Measurements from ENCODE around the gene RSPH9.

- TF ChIP-seq CTCF (IDR thresholded peaks at IDR 0.05), result no peak
- no peak for TF ChIP-seq POLR2A (IDR thresholded peaks at IDR 0.05; ENCODE audit: low read depth)
These were observed 13.7 kb upstream of the RSPH9 start for GRCh38 chr6:43630980-43631619.

Data from esophagus muscularis mucosa (tissue), 3 donors.